ENCODE measurements around the gene ARL8B.

Gene ARL8B

GRCh38 chr3:5128849-5129248 lies 6.8 kb downstream of the ARL8B start:
- H3K36me3 ChIP-seq (ENCODE audit: control insufficient read depth in 1 of 2, insufficient read depth in 2 of 2, low read length in 2 of 2): no peaks in the 10 kb centered on the region
- no peaks in the 10 kb centered on the region for H3K27me3 ChIP-seq (ENCODE audit: control insufficient read depth in 1 of 2, insufficient read depth in 2 of 2, low read length in 2 of 2)
- H3K9ac ChIP-seq (ENCODE audit: low read depth in 1 of 2, low read length in 2 of 2): no peak overlapping the region
- peaks cover 6 to 25% of the 10 kb centered on the region in 2 donors for H3K4me1 ChIP-seq (ENCODE audit: control insufficient read depth in 1 of 2, insufficient read depth in 2 of 2, low read length in 2 of 2)
- no peak overlapping the region for H3K4me3 ChIP-seq (ENCODE audit: low read depth in 1 of 2, low read length in 2 of 2)
- no peak overlapping the region for H3K27ac ChIP-seq (ENCODE audit: low read depth, low read length)
- no peaks in the 10 kb centered on the region for H3K9me3 ChIP-seq (ENCODE audit: control insufficient read depth in 1 of 2, low read length in 2 of 2)

GRCh38 chr3:5133239-5134018 lies 11.3 kb downstream of the ARL8B start:
- Histone ChIP-seq H3K9ac (ENCODE audit: low read depth in 1 of 2, low read length in 2 of 2) (no peak overlapping the region), H3K4me3 (ENCODE audit: low read depth in 1 of 2, low read length in 2 of 2) (no peak overlapping the region), H3K4me1 (ENCODE audit: control insufficient read depth in 1 of 2, insufficient read depth in 2 of 2, low read length in 2 of 2) (peaks cover 3 to 23% of the 10 kb centered on the region in 2 donors), H3K36me3 (ENCODE audit: control insufficient read depth in 1 of 2, insufficient read depth in 2 of 2, low read length in 2 of 2) (no peaks in the 10 kb centered on the region), H3K9me3 (ENCODE audit: control insufficient read depth in 1 of 2, low read length in 2 of 2) (no peaks in the 10 kb centered on the region), H3K27me3 (ENCODE audit: control insufficient read depth in 1 of 2, insufficient read depth in 2 of 2, low read length in 2 of 2) (no peaks in the 10 kb centered on the region), H3K27ac (ENCODE audit: low read depth, low read length) (no peak overlapping the region)

GRCh38 chr3:5134019-5134391 lies 11.9 kb downstream of the ARL8B start:
- Histone ChIP-seq H3K27ac (ENCODE audit: low read depth, low read length) (no peak overlapping the region), H3K9me3 (ENCODE audit: control insufficient read depth in 1 of 2, low read length in 2 of 2) (no peaks in the 10 kb centered on the region), H3K36me3 (ENCODE audit: control insufficient read depth in 1 of 2, insufficient read depth in 2 of 2, low read length in 2 of 2) (no peaks in the 10 kb centered on the region), H3K4me1 (ENCODE audit: control insufficient read depth in 1 of 2, insufficient read depth in 2 of 2, low read length in 2 of 2) (peaks cover 3 to 23% of the 10 kb centered on the region in 2 donors), H3K9ac (ENCODE audit: low read depth in 1 of 2, low read length in 2 of 2) (no peak overlapping the region), H3K27me3 (ENCODE audit: control insufficient read depth in 1 of 2, insufficient read depth in 2 of 2, low read length in 2 of 2) (no peaks in the 10 kb centered on the region), H3K4me3 (ENCODE audit: low read depth in 1 of 2, low read length in 2 of 2) (no peak overlapping the region)

DNA sequence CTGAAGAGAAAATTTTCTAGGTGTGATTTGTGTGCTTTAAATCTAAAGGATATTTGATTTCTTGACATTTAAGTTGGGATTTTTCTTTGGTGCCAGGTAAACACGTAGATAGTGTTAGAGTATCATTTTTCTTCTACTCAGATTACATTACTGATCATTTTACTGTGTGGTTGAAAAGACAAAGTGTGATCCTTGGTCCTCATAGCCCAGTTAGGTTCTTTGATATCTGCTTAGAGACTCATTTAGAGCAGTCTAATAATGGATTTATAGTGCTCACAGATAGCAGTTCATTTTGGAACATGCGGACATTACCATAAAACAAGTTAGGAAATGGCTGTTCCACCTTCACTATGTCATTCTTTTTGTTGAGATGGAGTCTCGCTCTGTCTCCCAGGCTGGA lies 12.4 kb downstream of the ARL8B start:
- H3K4me1 ChIP-seq (ENCODE audit: control insufficient read depth in 1 of 2, insufficient read depth in 2 of 2, low read length in 2 of 2): peaks cover 5 to 24% of the 10 kb centered on the region in 2 donors
- H3K27ac ChIP-seq (ENCODE audit: low read depth, low read length): no peak overlapping the region
- no peak overlapping the region for H3K4me3 ChIP-seq (ENCODE audit: low read depth in 1 of 2, low read length in 2 of 2)
- H3K27me3 ChIP-seq (ENCODE audit: control insufficient read depth in 1 of 2, insufficient read depth in 2 of 2, low read length in 2 of 2): no peaks in the 10 kb centered on the region
- H3K9me3 ChIP-seq (ENCODE audit: control insufficient read depth in 1 of 2, low read length in 2 of 2): no peaks in the 10 kb centered on the region
- no peaks in the 10 kb centered on the region for H3K36me3 ChIP-seq (ENCODE audit: control insufficient read depth in 1 of 2, insufficient read depth in 2 of 2, low read length in 2 of 2)
- H3K9ac ChIP-seq (ENCODE audit: low read depth in 1 of 2, low read length in 2 of 2): no peak overlapping the region

GRCh38 chr3:5136211-5136918 lies 14.3 kb downstream of the ARL8B start:
- H3K4me1 ChIP-seq (ENCODE audit: control insufficient read depth in 1 of 2, insufficient read depth in 2 of 2, low read length in 2 of 2): peaks cover 9 to 27% of the 10 kb centered on the region in 2 donors

GRCh38 chr3:5136919-5137429 lies 14.9 kb downstream of the ARL8B start:
- no peaks in the 10 kb centered on the region for H3K9me3 ChIP-seq (ENCODE audit: control insufficient read depth in 1 of 2, low read length in 2 of 2)
- no peaks in the 10 kb centered on the region for H3K36me3 ChIP-seq (ENCODE audit: control insufficient read depth in 1 of 2, insufficient read depth in 2 of 2, low read length in 2 of 2)
- no peak overlapping the region for H3K27ac ChIP-seq (ENCODE audit: low read depth, low read length)
- no peak overlapping the region for H3K4me3 ChIP-seq (ENCODE audit: low read depth in 1 of 2, low read length in 2 of 2)
- no peak overlapping the region for H3K9ac ChIP-seq (ENCODE audit: low read depth in 1 of 2, low read length in 2 of 2)
- H3K4me1 ChIP-seq (ENCODE audit: control insufficient read depth in 1 of 2, insufficient read depth in 2 of 2, low read length in 2 of 2): peaks cover 9 to 27% of the 10 kb centered on the region in 2 donors
- H3K27me3 ChIP-seq (ENCODE audit: control insufficient read depth in 1 of 2, insufficient read depth in 2 of 2, low read length in 2 of 2): no peaks in the 10 kb centered on the region

More at GRCh38 chr3:5136211-5136918, 14.3 kb downstream of the ARL8B start:
- Histone ChIP-seq H3K36me3 (ENCODE audit: control insufficient read depth in 1 of 2, insufficient read depth in 2 of 2, low read length in 2 of 2) (no peaks in the 10 kb centered on the region), H3K9me3 (ENCODE audit: control insufficient read depth in 1 of 2, low read length in 2 of 2) (no peaks in the 10 kb centered on the region), H3K9ac (ENCODE audit: low read depth in 1 of 2, low read length in 2 of 2) (no peak overlapping the region), H3K27me3 (ENCODE audit: control insufficient read depth in 1 of 2, insufficient read depth in 2 of 2, low read length in 2 of 2) (no peaks in the 10 kb centered on the region), H3K27ac (ENCODE audit: low read depth, low read length) (no peak overlapping the region), H3K4me3 (ENCODE audit: low read depth in 1 of 2, low read length in 2 of 2) (no peak overlapping the region)

GRCh38 chr3:5138214-5138981 lies 16.3 kb downstream of the ARL8B start:
- H3K27me3 ChIP-seq (ENCODE audit: control insufficient read depth in 1 of 2, insufficient read depth in 2 of 2, low read length in 2 of 2): no peaks in the 10 kb centered on the region
- peaks cover 9 to 29% of the 10 kb centered on the region in 2 donors for H3K4me1 ChIP-seq (ENCODE audit: control insufficient read depth in 1 of 2, insufficient read depth in 2 of 2, low read length in 2 of 2)
- no peak overlapping the region for H3K4me3 ChIP-seq (ENCODE audit: low read depth in 1 of 2, low read length in 2 of 2)
- no peak overlapping the region for H3K27ac ChIP-seq (ENCODE audit: low read depth, low read length)
- no peak overlapping the region for H3K9ac ChIP-seq (ENCODE audit: low read depth in 1 of 2, low read length in 2 of 2)
- H3K36me3 ChIP-seq (ENCODE audit: control insufficient read depth in 1 of 2, insufficient read depth in 2 of 2, low read length in 2 of 2): no peaks in the 10 kb centered on the region
- H3K9me3 ChIP-seq (ENCODE audit: control insufficient read depth in 1 of 2, low read length in 2 of 2): no peaks in the 10 kb centered on the region

DNA sequence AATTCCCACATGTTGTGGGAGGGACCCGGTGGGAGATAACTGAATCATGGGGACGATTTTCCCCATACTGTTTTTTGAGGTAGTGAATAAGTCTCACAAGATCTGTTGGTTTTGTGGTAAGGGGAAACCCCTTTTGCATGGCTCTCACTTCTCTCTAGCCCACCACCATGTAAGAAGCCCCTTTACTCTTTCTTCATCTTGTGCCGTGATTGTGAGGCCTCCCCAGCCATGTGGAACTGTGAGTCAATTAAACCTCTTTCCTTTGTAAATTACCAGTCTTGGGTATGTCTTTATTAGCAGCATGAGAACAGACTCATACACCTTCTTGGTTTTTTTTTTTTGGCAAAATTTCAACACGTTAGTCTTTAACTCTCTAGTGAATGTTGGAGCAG lies 18.1 kb downstream of the ARL8B start:
- H3K9me3 ChIP-seq (ENCODE audit: control insufficient read depth in 1 of 2, low read length in 2 of 2): no peaks in the 10 kb centered on the region
- peaks cover 9 to 32% of the 10 kb centered on the region in 2 donors for H3K4me1 ChIP-seq (ENCODE audit: control insufficient read depth in 1 of 2, insufficient read depth in 2 of 2, low read length in 2 of 2)
- H3K9ac ChIP-seq (ENCODE audit: low read depth in 1 of 2, low read length in 2 of 2): no peak overlapping the region
- H3K27ac ChIP-seq (ENCODE audit: low read depth, low read length): no peak overlapping the region
- H3K36me3 ChIP-seq (ENCODE audit: control insufficient read depth in 1 of 2, insufficient read depth in 2 of 2, low read length in 2 of 2): no peaks in the 10 kb centered on the region
- no peak overlapping the region for H3K4me3 ChIP-seq (ENCODE audit: low read depth in 1 of 2, low read length in 2 of 2)
- H3K27me3 ChIP-seq (ENCODE audit: control insufficient read depth in 1 of 2, insufficient read depth in 2 of 2, low read length in 2 of 2): no peaks in the 10 kb centered on the region

- Histone ChIP-seq H3K4me1 (ENCODE audit: control insufficient read depth in 1 of 2, insufficient read depth in 2 of 2, low read length in 2 of 2) (peaks cover 9 to 32% of the 10 kb centered on the region in 2 donors), H3K27ac (ENCODE audit: low read depth, low read length) (no peak overlapping the region)
Observed at GRCh38 chr3:5140839-5141238, 18.7 kb downstream of the ARL8B start.

DNA sequence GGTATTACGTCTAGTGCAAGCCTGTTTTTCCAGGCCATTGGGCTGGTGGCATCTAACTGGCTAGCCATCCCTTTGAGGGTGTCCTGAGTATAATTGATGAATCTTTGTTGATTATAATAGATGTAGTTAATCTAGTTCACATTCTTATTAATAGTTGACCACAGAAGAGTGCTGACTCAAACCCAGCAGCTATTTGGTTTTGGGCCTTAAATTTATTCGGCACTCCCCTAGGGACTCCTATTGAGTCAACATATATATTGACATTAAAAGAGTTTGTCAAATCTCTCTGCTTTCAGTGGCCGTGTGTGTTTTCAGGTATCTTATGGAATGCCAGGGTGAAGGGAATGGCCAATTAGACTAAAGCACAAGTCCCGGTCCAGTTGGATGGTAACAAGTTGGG lies 19.7 kb downstream of the ARL8B start:
- Histone ChIP-seq H3K9ac (ENCODE audit: low read depth in 1 of 2, low read length in 2 of 2) (no peak overlapping the region), H3K9me3 (ENCODE audit: control insufficient read depth in 1 of 2, low read length in 2 of 2) (no peaks in the 10 kb centered on the region), H3K27ac (ENCODE audit: low read depth, low read length) (no peak overlapping the region), H3K36me3 (ENCODE audit: control insufficient read depth in 1 of 2, insufficient read depth in 2 of 2, low read length in 2 of 2) (no peaks in the 10 kb centered on the region), H3K27me3 (ENCODE audit: control insufficient read depth in 1 of 2, insufficient read depth in 2 of 2, low read length in 2 of 2) (no peaks in the 10 kb centered on the region), H3K4me3 (ENCODE audit: low read depth in 1 of 2, low read length in 2 of 2) (no peak overlapping the region), H3K4me1 (ENCODE audit: control insufficient read depth in 1 of 2, insufficient read depth in 2 of 2, low read length in 2 of 2) (peaks cover 9 to 25% of the 10 kb centered on the region in 2 donors)

More at GRCh38 chr3:5140839-5141238, 18.7 kb downstream of the ARL8B start:
- no peaks in the 10 kb centered on the region for H3K27me3 ChIP-seq (ENCODE audit: control insufficient read depth in 1 of 2, insufficient read depth in 2 of 2, low read length in 2 of 2)
- no peak overlapping the region for H3K9ac ChIP-seq (ENCODE audit: low read depth in 1 of 2, low read length in 2 of 2)
- H3K36me3 ChIP-seq (ENCODE audit: control insufficient read depth in 1 of 2, insufficient read depth in 2 of 2, low read length in 2 of 2): no peaks in the 10 kb centered on the region
- no peak overlapping the region for H3K4me3 ChIP-seq (ENCODE audit: low read depth in 1 of 2, low read length in 2 of 2)
- no peaks in the 10 kb centered on the region for H3K9me3 ChIP-seq (ENCODE audit: control insufficient read depth in 1 of 2, low read length in 2 of 2)
